HUES6 (cell line): ENCODE measurements around the gene KRT79.

Experiments
- H3K27ac ChIP-seq: 2 replicates; pipeline ENCODE4 v1.7.0; 2013; ENCODE audit warnings: low read depth, mild to moderate bottlenecking, low read length, inconsistent platforms
- H3K27me3 ChIP-seq: 2 replicates; pipeline ENCODE4 v1.6.1; 2013; ENCODE audit warnings: low read length; ENCODE audit not compliant: control insufficient read depth, insufficient read depth
- H3K36me3 ChIP-seq: 2 replicates; pipeline ENCODE4 v1.6.1; 2013; ENCODE audit warnings: low read length; ENCODE audit not compliant: control insufficient read depth, insufficient read depth
- H3K4me1 ChIP-seq: 2 replicates; pipeline ENCODE4 v1.6.1; 2013; ENCODE audit warnings: low read length; ENCODE audit not compliant: control insufficient read depth, insufficient read depth
- H3K4me3 ChIP-seq: 2 replicates; pipeline ENCODE4 v1.5.1; 2013; ENCODE audit warnings: low read depth, low read length
- H3K9ac ChIP-seq: one replicate; pipeline ENCODE4 v1.6.1; 2013; ENCODE audit warnings: mild to moderate bottlenecking, low read length
- H3K9me3 ChIP-seq: 2 replicates; pipeline ENCODE4 v1.6.1; 2013; ENCODE audit warnings: low read depth, low read length; ENCODE audit not compliant: control insufficient read depth, insufficient read depth

Gene KRT79

GRCh38 chr12:52791271-52792184 lies 42.6 kb downstream of the KRT79 start:
- H3K4me1 ChIP-seq, result no peaks in the 10 kb centered on the region

GRCh38 chr12:52790427-52791270 lies 43.5 kb downstream of the KRT79 start:
- Histone ChIP-seq H3K27ac (no peak overlapping the region), H3K36me3 (no peaks in the 10 kb centered on the region), H3K9me3 (no peaks in the 10 kb centered on the region), H3K27me3 (peaks cover 3% of the 10 kb centered on the region; the same call in 1 of the 2 replicates), H3K4me3 (no peak overlapping the region), H3K4me1 (no peaks in the 10 kb centered on the region), H3K9ac (no peak overlapping the region)

More at GRCh38 chr12:52791271-52792184, 42.6 kb downstream of the KRT79 start:
- Histone ChIP-seq H3K27ac (no peak overlapping the region), H3K9ac (no peak overlapping the region), H3K36me3 (no peaks in the 10 kb centered on the region), H3K9me3 (no peaks in the 10 kb centered on the region), H3K27me3 (peaks cover 5% of the 10 kb centered on the region; the same call in 1 of the 2 replicates), H3K4me3 (no peak overlapping the region)

GRCh38 chr12:52789637-52790426 lies 44.3 kb downstream of the KRT79 start:
- Histone ChIP-seq H3K9me3 (no peaks in the 10 kb centered on the region), H3K4me1 (no peaks in the 10 kb centered on the region), H3K36me3 (no peaks in the 10 kb centered on the region), H3K27ac (no peak overlapping the region), H3K9ac (no peak overlapping the region), H3K4me3 (no peak overlapping the region), H3K27me3 (peaks cover 4% of the 10 kb centered on the region; the same call in 1 of the 2 replicates)

- Histone ChIP-seq H3K4me1 (no peaks in the 10 kb centered on the region), H3K4me3 (no peak overlapping the region), H3K9ac (no peak overlapping the region), H3K27ac (no peak overlapping the region), H3K9me3 (no peaks in the 10 kb centered on the region), H3K27me3 (peaks cover 6% of the 10 kb centered on the region; the same call in 1 of the 2 replicates), H3K36me3 (no peaks in the 10 kb centered on the region)
Observed at GRCh38 chr12:52788876-52789636, 45.1 kb downstream of the KRT79 start.

GRCh38 chr12:52788192-52788875 lies 45.8 kb downstream of the KRT79 start:
- no peak overlapping the region for H3K9ac ChIP-seq
- H3K9me3 ChIP-seq, result no peaks in the 10 kb centered on the region

GRCh38 chr12:52787324-52788191 lies 46.6 kb downstream of the KRT79 start:
- Histone ChIP-seq H3K36me3 (no peaks in the 10 kb centered on the region), H3K9me3 (no peaks in the 10 kb centered on the region), H3K9ac (no peak overlapping the region), H3K27me3 (peaks cover 7% of the 10 kb centered on the region), H3K27ac (no peak overlapping the region), H3K4me1 (no peaks in the 10 kb centered on the region), H3K4me3 (no peak overlapping the region)

More at GRCh38 chr12:52788192-52788875, 45.8 kb downstream of the KRT79 start:
- H3K4me3 ChIP-seq, result no peak overlapping the region
- H3K27ac ChIP-seq, result no peak overlapping the region
- peaks cover 6% of the 10 kb centered on the region; the same call in 1 of the 2 replicates for H3K27me3 ChIP-seq
- H3K36me3 ChIP-seq, result no peaks in the 10 kb centered on the region
- H3K4me1 ChIP-seq, result no peaks in the 10 kb centered on the region

- no peaks in the 10 kb centered on the region for H3K9me3 ChIP-seq
- H3K9ac ChIP-seq, result no peak overlapping the region
- no peak overlapping the region for H3K27ac ChIP-seq
- no peaks in the 10 kb centered on the region for H3K4me1 ChIP-seq
- H3K36me3 ChIP-seq, result no peaks in the 10 kb centered on the region
- no peak overlapping the region for H3K4me3 ChIP-seq
- peaks cover 25% of the 10 kb centered on the region for H3K27me3 ChIP-seq
Observed at GRCh38 chr12:52784909-52785308, 49.2 kb downstream of the KRT79 start.

GRCh38 chr12:52783563-52784316 lies 50.4 kb downstream of the KRT79 start:
- H3K9me3 ChIP-seq, result no peaks in the 10 kb centered on the region
- H3K36me3 ChIP-seq, result no peaks in the 10 kb centered on the region
- no peak overlapping the region for H3K9ac ChIP-seq
- peaks cover 29% of the 10 kb centered on the region for H3K27me3 ChIP-seq
- H3K4me3 ChIP-seq, result no peak overlapping the region
- no peak overlapping the region for H3K27ac ChIP-seq
- no peaks in the 10 kb centered on the region for H3K4me1 ChIP-seq

- no peaks in the 10 kb centered on the region for H3K9me3 ChIP-seq
- H3K27me3 ChIP-seq, result peaks cover 32% of the 10 kb centered on the region
- H3K36me3 ChIP-seq, result no peaks in the 10 kb centered on the region
- no peak overlapping the region for H3K27ac ChIP-seq
- no peak overlapping the region for H3K4me3 ChIP-seq
- H3K4me1 ChIP-seq, result no peaks in the 10 kb centered on the region
- no peak overlapping the region for H3K9ac ChIP-seq
Observed at GRCh38 chr12:52782502-52782901, 51.6 kb downstream of the KRT79 start.
